H1 (cell line): Measurements from ENCODE around the gene BTBD1. TPM values are rescaled to one million over a fixed set of nuclear protein-coding genes. Genes with fewer than 3 reads are reported as not detected.

ENCODE experiments used
- polyA plus RNA-seq, 7 experiments: library from polyadenylated mRNA; depleted of rRNA in 3 of 7; stranded (reverse) in 5 of 7; unstranded in 2 of 7; fragments of >200 nt in 5 of 7; fragments of 200-250 nt in 2 of 7; gene quantifications; 1 replicate in 5 of 7; 2 replicates in 1 of 7; 4 replicates in 1 of 7; pipeline versions ENCODE4 v1.2.1 to v1.2.3, GENCODE V29; 2011 to 2013; ENCODE audit warnings: missing spikeins in 2 of 7, mixed read lengths in 2 of 7
- total RNA-seq: library from RNA; stranded (reverse); fragmentation: NEBNext Ultra II Directional; extraction: Animal tissue kit (Norgen Biotek cat#: 25700); gene quantifications from 2 replicates; pipeline ENCODE4 v1.2.1, GENCODE V29; 2021
- TF ChIP-seq, protein P1 (sequence below): fragments of 300-600 bp; sonication (generic); IDR thresholded peaks from 2 replicates; pipeline ENCODE4 v1.7.1; 2012; ENCODE audit warnings: low read length, moderate library complexity, mild to moderate bottlenecking, inconsistent platforms; ENCODE audit not compliant: insufficient replicate concordance

BTBD1 gene
- total and polyA plus RNA-seq, 2 of the 8 experiments (the other 6 are each of a cell fraction or from before 2014, with no cell fraction given) = 18.6 to 39.5 TPM

DNA sequence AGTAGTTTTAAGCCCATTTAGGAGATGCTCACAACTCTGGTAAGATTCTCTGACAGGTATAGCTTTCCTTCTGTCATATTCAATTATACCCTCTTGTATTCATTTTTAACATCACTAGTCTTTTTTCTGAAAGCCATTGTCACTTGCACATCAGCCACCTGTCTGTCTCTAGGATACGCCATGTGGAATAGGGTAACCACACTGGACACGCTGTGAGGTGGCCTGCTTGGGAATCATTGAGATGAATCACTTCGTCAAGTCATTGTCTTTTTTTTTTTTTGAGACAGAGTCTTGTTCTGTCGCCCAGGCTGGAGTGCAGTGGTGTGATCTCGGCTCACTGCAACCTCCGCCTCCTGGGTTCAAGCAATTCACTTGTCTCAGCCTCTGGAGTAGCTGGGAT is 47.8 kb upstream of the BTBD1 start (continued):
- TF ChIP-seq, protein P1, sequence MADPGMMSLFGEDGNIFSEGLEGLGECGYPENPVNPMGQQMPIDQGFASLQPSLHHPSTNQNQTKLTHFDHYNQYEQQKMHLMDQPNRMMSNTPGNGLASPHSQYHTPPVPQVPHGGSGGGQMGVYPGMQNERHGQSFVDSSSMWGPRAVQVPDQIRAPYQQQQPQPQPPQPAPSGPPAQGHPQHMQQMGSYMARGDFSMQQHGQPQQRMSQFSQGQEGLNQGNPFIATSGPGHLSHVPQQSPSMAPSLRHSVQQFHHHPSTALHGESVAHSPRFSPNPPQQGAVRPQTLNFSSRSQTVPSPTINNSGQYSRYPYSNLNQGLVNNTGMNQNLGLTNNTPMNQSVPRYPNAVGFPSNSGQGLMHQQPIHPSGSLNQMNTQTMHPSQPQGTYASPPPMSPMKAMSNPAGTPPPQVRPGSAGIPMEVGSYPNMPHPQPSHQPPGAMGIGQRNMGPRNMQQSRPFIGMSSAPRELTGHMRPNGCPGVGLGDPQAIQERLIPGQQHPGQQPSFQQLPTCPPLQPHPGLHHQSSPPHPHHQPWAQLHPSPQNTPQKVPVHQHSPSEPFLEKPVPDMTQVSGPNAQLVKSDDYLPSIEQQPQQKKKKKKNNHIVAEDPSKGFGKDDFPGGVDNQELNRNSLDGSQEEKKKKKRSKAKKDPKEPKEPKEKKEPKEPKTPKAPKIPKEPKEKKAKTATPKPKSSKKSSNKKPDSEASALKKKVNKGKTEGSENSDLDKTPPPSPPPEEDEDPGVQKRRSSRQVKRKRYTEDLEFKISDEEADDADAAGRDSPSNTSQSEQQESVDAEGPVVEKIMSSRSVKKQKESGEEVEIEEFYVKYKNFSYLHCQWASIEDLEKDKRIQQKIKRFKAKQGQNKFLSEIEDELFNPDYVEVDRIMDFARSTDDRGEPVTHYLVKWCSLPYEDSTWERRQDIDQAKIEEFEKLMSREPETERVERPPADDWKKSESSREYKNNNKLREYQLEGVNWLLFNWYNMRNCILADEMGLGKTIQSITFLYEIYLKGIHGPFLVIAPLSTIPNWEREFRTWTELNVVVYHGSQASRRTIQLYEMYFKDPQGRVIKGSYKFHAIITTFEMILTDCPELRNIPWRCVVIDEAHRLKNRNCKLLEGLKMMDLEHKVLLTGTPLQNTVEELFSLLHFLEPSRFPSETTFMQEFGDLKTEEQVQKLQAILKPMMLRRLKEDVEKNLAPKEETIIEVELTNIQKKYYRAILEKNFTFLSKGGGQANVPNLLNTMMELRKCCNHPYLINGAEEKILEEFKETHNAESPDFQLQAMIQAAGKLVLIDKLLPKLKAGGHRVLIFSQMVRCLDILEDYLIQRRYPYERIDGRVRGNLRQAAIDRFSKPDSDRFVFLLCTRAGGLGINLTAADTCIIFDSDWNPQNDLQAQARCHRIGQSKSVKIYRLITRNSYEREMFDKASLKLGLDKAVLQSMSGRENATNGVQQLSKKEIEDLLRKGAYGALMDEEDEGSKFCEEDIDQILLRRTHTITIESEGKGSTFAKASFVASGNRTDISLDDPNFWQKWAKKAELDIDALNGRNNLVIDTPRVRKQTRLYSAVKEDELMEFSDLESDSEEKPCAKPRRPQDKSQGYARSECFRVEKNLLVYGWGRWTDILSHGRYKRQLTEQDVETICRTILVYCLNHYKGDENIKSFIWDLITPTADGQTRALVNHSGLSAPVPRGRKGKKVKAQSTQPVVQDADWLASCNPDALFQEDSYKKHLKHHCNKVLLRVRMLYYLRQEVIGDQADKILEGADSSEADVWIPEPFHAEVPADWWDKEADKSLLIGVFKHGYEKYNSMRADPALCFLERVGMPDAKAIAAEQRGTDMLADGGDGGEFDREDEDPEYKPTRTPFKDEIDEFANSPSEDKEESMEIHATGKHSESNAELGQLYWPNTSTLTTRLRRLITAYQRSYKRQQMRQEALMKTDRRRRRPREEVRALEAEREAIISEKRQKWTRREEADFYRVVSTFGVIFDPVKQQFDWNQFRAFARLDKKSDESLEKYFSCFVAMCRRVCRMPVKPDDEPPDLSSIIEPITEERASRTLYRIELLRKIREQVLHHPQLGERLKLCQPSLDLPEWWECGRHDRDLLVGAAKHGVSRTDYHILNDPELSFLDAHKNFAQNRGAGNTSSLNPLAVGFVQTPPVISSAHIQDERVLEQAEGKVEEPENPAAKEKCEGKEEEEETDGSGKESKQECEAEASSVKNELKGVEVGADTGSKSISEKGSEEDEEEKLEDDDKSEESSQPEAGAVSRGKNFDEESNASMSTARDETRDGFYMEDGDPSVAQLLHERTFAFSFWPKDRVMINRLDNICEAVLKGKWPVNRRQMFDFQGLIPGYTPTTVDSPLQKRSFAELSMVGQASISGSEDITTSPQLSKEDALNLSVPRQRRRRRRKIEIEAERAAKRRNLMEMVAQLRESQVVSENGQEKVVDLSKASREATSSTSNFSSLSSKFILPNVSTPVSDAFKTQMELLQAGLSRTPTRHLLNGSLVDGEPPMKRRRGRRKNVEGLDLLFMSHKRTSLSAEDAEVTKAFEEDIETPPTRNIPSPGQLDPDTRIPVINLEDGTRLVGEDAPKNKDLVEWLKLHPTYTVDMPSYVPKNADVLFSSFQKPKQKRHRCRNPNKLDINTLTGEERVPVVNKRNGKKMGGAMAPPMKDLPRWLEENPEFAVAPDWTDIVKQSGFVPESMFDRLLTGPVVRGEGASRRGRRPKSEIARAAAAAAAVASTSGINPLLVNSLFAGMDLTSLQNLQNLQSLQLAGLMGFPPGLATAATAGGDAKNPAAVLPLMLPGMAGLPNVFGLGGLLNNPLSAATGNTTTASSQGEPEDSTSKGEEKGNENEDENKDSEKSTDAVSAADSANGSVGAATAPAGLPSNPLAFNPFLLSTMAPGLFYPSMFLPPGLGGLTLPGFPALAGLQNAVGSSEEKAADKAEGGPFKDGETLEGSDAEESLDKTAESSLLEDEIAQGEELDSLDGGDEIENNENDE = no peak
